ENCODE results near the gene SLAMF7.
"Not testable (repeated sequence)": the region's sequence is repeated elsewhere in the genome, so short reads cannot be mapped to it uniquely, and the experiment has no call there.

The SLAMF7 gene

DNA sequence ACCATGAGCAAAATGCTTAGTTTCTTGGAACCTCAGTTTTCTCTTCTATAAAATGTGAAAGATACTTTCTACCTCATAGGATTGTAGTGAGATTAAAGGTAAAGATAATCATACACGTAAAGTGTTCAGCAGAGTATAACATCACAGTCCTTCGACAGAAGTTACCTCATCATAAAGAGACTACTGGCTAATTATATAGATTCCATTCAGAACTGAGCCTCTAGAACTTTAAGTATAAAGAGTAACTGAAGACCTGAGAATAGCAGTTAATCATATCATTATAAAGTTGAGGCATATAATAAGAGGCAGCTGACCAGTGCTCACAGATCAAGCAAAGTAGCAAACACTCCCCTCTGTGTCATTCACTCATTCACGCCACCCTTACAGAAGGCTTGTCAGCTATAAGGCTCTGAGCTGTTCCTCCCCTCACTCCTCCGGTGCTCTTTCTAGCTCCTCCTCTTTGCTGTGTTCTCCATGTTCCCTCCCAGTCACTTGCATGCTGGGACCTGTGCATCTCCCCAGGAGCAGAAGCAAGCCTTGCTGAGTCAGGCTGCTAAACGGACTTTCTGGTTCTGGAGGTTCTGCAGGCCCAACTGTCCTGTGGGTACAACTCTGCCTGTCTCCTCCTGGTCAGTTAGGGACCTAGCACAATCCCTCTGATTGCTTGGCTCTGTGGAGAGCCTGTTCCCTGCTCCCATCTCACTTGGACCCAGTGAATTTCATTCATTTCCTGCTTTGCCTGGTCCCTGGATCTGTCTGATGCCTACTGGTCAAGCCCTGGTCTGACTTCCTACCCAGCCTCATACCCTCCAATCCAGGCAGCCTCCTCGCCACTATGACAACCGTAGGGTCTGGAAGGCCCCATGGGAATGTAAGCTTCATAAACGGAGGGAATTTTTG, 28.6 kb downstream of the SLAMF7 start:
- peak; percentile 90 for DNase-seq (ENCODE audit: low read depth, low spot score)
- peak overlapping the region; percentile 85 for H3K27ac ChIP-seq

DNA sequence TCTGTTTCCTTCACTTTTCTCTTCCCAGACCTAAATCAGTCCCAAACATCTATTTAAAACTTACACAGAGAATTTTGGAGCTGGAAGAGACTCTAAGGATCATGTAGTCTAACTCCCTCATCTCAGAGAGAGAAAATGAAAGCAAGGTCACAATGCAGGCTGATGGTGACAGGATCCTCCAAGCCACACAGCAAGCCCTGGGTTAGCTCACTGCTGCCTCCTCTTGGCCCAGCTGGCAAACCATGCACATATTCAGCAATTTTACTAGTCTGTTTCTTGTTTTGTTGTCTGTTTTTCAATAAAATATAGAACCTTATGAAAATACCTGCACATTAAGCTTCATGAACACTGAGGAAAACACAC, 29.2 kb downstream of the SLAMF7 start:
- H3K27ac ChIP-seq: peak overlapping the region; percentile 85
- DNase-seq (ENCODE audit: low read depth, low spot score): no peak

- DNase-seq (ENCODE audit: low read depth, low spot score): no peak
- no peak overlapping the region for H3K27ac ChIP-seq
Measured at GRCh38 chr1:160772331-160772730, 33.3 kb downstream of the SLAMF7 start.

DNA sequence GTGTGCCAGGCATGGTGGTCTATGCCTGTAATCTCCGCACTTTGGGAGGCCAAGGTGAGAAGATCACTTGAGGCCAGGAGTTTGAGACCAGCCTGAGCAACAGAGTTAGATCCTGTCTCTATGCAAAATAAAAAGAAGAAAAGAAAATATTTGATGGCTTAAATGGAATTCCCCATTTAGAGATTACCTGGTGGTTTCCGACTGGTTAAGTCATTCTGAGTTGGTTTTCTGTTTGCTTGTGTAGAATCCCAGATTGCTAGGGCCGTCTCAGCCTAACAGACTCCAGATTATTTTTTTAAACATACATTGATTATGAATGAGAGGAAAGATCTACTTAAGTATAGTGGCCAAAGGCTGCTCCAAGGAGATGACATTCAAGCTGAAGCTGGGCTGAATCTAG, 34.0 kb downstream of the SLAMF7 start:
- H3K27ac ChIP-seq: no peak overlapping the region
- no peak for DNase-seq (ENCODE audit: low read depth, low spot score)

DNA sequence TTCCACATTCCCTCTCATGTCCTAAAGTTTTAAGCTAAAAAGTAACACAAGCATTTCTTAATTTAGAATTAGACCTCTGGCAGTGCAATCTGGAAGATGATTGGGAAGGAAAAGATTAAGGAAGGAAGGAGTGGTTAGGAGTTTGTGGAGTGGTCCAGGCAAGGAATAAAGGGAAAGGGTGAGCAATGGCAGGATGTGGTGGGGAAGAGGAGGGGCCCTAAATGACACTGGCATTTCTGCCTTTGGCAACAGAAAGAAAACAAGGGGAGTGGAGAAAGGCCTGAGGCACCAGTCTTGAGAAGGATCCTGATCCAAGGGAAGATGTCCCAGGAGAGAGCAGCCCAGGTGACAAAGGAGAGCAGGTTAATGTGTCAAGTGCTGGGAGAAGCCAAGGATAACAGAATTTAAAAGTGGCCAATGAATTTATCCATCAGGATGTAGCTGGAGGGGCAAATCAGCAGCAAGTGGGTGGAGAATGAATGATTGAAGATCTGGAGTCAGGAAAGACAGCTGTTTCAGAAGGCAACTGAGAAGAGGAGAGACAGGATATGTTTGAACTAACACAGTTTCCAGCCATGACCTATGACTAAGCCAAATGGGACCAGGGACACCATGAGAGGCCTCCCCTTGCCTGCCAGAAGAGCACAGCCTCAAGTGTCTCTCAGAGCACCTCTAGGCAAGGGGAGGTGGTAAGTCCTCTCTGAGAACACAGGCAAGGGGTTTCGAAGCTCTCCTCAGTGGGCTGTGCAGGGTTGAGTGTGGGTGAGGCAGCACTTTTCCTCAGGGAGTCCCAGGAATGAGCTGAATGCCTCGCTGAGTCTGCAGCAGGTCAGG, 36.1 kb downstream of the SLAMF7 start:
- DNase-seq (ENCODE audit: low read depth, low spot score): no peak
- H3K27ac ChIP-seq: no peak overlapping the region

DNA sequence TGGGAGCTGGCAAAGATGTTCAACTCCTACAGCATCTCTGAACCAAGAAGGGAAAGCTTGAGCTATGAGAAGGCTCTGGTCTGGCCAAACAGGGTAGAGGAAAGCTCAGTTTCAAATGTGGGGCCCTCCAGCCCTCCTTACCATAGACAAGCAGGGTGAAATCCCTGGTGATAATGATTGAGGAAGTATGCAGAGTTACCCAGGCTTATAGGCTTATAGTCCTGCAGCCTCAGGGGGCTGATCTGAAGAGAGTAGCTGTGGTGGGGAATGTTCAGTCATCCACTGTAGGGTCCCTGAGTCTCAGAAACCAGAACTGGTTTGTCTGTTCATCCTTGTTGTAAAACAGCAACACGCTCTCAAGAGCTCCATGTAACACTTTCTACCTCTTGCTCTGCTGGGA, 37.1 kb downstream of the SLAMF7 start:
- H3K27ac ChIP-seq: no peak overlapping the region
- no peak for DNase-seq (ENCODE audit: low read depth, low spot score)

DNA sequence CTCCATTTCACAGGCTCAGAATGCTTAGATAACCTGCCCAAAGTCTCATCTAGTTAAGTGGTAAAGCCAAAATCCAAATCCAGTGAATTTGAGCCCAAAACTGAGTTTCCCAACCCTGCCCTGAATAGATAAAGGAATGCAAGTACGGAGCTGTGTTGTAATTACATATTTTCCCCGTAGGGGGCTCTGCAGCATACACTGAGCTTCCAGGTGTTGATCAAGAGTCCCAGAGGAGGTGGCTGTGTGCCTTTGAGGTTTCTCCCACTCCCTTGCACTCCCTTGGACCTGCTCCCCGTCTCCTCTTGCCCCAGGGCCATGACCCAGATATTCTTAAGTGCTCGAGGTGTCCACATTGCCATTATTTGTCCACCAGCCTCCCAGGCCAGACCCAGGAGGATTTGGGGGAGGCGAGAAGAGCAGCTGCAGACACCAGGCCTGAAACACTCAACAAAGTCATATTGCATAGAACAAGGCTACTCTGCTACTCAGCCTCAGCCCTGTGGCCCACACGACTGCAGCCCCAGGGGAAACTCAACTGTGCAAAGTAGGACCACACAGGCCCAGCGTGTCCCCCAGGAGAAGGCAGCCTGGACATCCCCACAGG, 38.5 kb downstream of the SLAMF7 start:
- no peak for DNase-seq (ENCODE audit: low read depth, low spot score)
- H3K27ac ChIP-seq: no peak overlapping the region

- H3K27ac ChIP-seq: no peak overlapping the region
- no peak for DNase-seq (ENCODE audit: low read depth, low spot score)
Measured at GRCh38 chr1:160778976-160779375, 39.9 kb downstream of the SLAMF7 start.

DNA sequence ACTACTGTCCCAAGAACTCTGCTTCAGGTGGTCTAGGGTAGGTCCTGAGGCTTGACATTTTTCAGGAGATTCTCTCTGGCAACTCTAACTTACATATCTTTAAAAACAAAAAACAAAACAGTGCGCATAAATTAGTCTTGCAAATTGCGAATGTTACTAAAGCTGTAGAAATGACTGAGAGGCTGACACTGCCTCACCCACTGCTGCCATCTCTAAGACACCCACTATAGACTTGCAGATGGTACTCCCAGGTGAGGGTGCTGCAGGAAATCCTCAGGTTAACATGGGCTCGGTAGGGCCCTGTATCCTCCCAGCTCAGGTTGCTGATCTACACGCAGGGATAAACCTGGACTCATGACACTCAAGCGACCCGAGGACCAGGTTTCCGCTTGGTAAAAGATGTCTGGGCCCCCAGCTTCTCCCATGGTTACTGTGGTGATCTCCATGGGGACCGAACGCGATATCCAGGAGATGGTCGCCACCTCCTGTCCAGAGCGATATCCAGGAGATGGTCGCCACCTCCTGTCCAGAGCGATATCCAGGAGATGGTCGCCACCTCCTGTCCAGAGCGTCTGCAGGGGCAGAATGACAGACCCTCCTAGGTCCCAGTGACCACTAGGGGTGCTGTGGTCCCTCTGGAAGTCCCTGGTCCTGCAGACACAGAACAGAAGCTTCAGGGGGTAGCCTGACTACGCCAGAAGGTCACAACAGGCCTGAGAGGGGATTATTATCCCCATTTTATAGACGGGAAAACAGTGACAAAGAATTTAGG, 40.8 kb downstream of the SLAMF7 start:
- no peak for DNase-seq (ENCODE audit: low read depth, low spot score)
- H3K27ac ChIP-seq: no peak overlapping the region

- H3K27ac ChIP-seq: peak overlapping the region; percentile 77
- DNase-seq (ENCODE audit: low read depth, low spot score): no peak
Measured at GRCh38 chr1:160780398-160780755, 41.3 kb downstream of the SLAMF7 start.

GRCh38 chr1:160781186-160781766, 42.2 kb downstream of the SLAMF7 start:
- peak overlapping the region; percentile 77 for H3K27ac ChIP-seq
- no peak for DNase-seq (ENCODE audit: low read depth, low spot score)

GRCh38 chr1:160781914-160782689, 43.1 kb downstream of the SLAMF7 start:
- peak overlapping the region; percentile 77 for H3K27ac ChIP-seq
- DNase-seq (ENCODE audit: low read depth, low spot score): no peak

- DNase-seq (ENCODE audit: low read depth, low spot score); H3K27ac ChIP-seq: not testable (repeated sequence)
Measured at GRCh38 chr1:160782988-160783765, 44.1 kb downstream of the SLAMF7 start.

DNA sequence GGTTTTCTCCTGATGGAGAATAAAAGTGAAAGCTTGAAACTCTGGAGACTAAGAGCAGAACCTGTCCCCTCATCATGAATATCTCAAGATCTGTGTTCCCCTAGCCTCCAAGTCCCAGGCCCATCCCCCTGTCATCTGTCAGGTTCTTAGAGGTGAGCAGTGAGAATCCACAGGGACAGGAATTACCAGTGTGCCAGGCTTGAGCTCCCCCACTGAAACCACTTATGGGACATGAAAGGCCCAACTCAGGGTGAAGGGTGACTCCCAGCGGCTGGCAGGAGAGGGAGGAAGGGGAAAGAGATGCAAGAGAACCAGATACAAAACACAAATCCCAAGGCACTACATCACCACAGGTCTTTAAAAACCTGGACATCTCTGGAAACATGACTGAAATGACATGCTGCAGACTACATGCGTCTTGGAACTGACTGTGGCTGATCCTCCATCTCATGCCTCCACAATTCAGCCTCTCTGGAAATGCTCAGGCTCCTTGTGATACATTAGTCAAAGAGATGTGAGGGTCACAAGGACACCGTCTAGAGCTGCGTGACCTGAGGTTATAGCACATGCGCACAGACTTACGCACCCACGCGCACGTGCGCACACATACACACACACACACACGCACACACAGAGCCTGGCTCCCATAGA, 50.1 kb downstream of the SLAMF7 start:
- DNase-seq (ENCODE audit: low read depth, low spot score): no peak
- H3K27ac ChIP-seq: no peak overlapping the region

DNA sequence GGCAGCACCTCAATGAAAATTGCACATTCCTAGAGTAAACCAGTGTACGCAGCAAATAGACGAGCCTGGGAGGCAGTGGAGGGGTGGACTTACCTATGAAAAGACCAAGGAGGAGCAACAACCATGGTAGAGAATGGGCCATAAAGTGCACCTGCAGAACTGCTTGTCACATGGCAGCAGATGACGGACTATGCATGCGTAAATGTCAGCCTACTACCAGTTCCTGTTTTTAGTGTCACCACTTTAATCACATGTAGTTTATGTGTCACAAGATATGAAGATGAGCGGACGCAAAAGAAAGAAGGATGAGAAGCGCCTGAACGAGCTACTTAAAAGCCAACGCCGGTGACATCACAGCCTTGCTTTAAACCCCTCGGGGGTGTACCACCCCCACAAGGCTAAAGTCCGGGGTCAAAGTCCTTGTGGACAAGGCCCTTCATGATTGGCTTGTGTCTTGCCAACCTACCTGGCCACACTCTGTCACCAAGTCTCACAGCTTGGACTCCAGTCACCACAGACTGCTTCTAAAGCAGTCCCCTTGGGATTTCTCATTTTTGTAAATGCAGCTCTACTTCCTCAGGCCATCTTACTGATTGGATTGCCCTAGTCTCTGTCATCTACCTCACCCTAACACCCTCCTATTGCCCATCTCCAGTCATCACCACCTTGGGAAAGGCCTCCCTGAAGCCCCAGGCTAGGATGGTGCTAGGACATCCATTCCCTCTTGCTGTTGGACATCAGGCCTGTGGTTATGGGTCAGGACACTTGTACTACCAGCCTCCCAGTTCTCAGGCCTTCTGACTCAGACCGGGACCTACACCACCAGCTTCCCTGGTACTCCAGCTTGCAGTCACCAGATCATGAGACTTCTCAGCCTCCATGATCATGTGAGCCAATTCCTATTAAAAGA, 50.9 kb downstream of the SLAMF7 start:
- DNase-seq (ENCODE audit: low read depth, low spot score): no peak

GRCh38 chr1:160794376-160794775, 55.3 kb downstream of the SLAMF7 start:
- DNase-seq (ENCODE audit: low read depth, low spot score): no peak
- H3K27ac ChIP-seq: no peak overlapping the region

More for the DNA sequence above, 50.9 kb downstream of the SLAMF7 start:
- no peak overlapping the region for H3K27ac ChIP-seq

DNA sequence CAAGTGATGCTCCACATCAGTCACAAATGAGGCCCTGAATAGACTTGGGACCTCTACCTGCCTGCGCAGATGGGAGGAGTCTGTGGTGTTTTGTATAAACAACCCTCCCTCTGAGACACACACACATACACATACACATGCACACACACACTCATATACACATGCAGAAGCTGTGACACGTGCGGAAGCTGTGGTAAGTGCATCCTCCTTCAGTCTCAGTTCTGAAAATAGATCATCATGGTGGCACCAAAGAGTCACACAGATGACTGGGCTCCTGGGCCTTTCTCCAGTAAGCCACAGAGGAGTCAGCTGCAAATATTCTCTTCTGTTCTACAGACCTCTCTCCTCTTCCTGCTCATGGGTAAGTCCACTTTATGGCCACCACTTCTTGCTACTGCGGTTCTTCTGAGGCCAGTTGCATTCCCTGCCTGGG, 56.9 kb downstream of the SLAMF7 start, which contains the start of gene LY9:
TSS of gene LY9 (plus strand) at position 224 of the 433 bp plus-strand sequence. CDS start at position 238, 14 bp downstream.
- H3K27ac ChIP-seq: no peak within 1 kb of the TSS

More for the DNA sequence above, 56.9 kb downstream of the SLAMF7 start, which contains the start of gene LY9:
- DNase-seq (ENCODE audit: low read depth, low spot score): no peak
